ENCODE results near the gene MBP. TPM values are rescaled to one million over a fixed set of nuclear protein-coding genes. Genes with fewer than 3 reads are reported as not detected.
A peak's percentile ranks its signal among the peaks of the same experiment; 100 is the strongest.

MBP gene
- polyA plus RNA-seq, 1 donor from 2014 or later = 89.4 TPM

- H3K4me1 Mint-ChIP-seq = peaks cover 5 to 9% (median 5%) of the 10 kb centered on the region in 3 donors
- peaks cover 5% of the 10 kb centered on the region for H3K36me3 Mint-ChIP-seq
- peak overlapping the region in 1 of 3 donors; percentile 45 for H3K27ac Mint-ChIP-seq
- no peaks in the 10 kb centered on the region for H3K9me3 Mint-ChIP-seq
- no peak overlapping the region for H3K4me3 Mint-ChIP-seq
- H3K27me3 Mint-ChIP-seq = no peaks in the 10 kb centered on the region
Observed at GRCh38 chr18:76932026-76932819, 200.4 kb downstream of the MBP start.

DNA sequence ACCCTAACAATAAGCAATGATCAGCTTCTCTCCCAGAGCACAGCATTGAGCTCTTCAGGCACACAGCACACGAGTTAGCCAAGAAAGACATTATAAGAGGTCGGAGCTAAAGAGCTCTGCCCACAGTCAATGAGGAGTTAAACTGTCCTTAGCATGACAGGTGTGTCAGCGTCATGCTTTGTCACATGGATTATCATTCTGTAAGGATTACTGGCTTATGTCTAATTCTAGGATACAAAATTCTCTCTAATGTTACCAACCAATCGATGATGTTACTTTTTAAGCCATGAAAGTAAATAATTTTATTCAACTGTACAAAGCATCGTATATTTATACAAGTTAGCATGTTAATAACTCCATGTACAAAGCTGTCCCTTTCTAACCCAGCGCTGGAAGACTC lies 201.4 kb downstream of the MBP start:
- H3K36me3 Mint-ChIP-seq = peaks cover 5% of the 10 kb centered on the region
- H3K9me3 Mint-ChIP-seq = no peaks in the 10 kb centered on the region
- H3K4me3 Mint-ChIP-seq = no peak overlapping the region
- H3K4me1 Mint-ChIP-seq = peaks cover 5 to 7% (median 5%) of the 10 kb centered on the region in 3 donors
- no peaks in the 10 kb centered on the region for H3K27me3 Mint-ChIP-seq
- H3K27ac Mint-ChIP-seq = no peak overlapping the region

Other genes starting within 250 kb of the MBP start
- not detected for gene GALR1, start 117.1 kb upstream of the MBP start, polyA plus RNA-seq